Measurements from ENCODE around the gene FBXW7.
A peak's percentile ranks its signal among the peaks of the same experiment; 100 is the strongest.

FBXW7 gene

GRCh38 chr4:152278172-152278504 is 257.8 kb downstream of the FBXW7 start:
- H3K27ac ChIP-seq: peak overlapping the region in 5 of 21 experiments; percentile 0 to 51 (median 11)
- H3K4me3 ChIP-seq: no peak overlapping the region

GRCh38 chr4:152277333-152277732 is 258.6 kb downstream of the FBXW7 start:
- peak overlapping the region in 1 of 21 experiments; percentile 51 for H3K27ac ChIP-seq
- H3K4me3 ChIP-seq: no peak overlapping the region

- H3K4me3 ChIP-seq: no peak overlapping the region
- no peak overlapping the region for H3K27ac ChIP-seq
Measured at GRCh38 chr4:152273343-152273742, 262.5 kb downstream of the FBXW7 start.

All from skin epidermis (tissue), 12 donors.